ENCODE measurements around the gene LRRC7.

LRRC7 gene

GRCh38 chr1:69743146-69743545 lies 175.4 kb downstream of the LRRC7 start:
- no peak for TF ChIP-seq CTCF (IDR thresholded peaks at IDR 0.05; ENCODE audit: unreplicated experiment in 3 of 3)
- peak overlapping the region; percentile 66 to 96 (median 71) for H3K27ac Mint-ChIP-seq
- no peaks in the 10 kb centered on the region for H3K27me3 Mint-ChIP-seq (ENCODE audit: low read depth)
- H3K36me3 Mint-ChIP-seq (ENCODE audit: low read depth) = no peaks in the 10 kb centered on the region
- H3K4me3 Mint-ChIP-seq = peak overlapping the region in 1 of 3 experiments; percentile 1
- H3K4me1 Mint-ChIP-seq = peaks cover 25% of the 10 kb centered on the region
- no peaks in the 10 kb centered on the region for H3K9me3 Mint-ChIP-seq

GRCh38 chr1:69744381-69744780 lies 176.7 kb downstream of the LRRC7 start:
- H3K27ac Mint-ChIP-seq = no peak overlapping the region
- H3K27me3 Mint-ChIP-seq (ENCODE audit: low read depth) = no peaks in the 10 kb centered on the region
- no peaks in the 10 kb centered on the region for H3K36me3 Mint-ChIP-seq (ENCODE audit: low read depth)
- no peak for TF ChIP-seq CTCF (IDR thresholded peaks at IDR 0.05; ENCODE audit: unreplicated experiment in 3 of 3)
- H3K9me3 Mint-ChIP-seq = no peaks in the 10 kb centered on the region
- peaks cover 14% of the 10 kb centered on the region for H3K4me1 Mint-ChIP-seq
- H3K4me3 Mint-ChIP-seq = no peak overlapping the region

- H3K27ac Mint-ChIP-seq = no peak overlapping the region
- H3K4me1 Mint-ChIP-seq = peaks cover 7% of the 10 kb centered on the region
- TF ChIP-seq CTCF (IDR thresholded peaks at IDR 0.05; ENCODE audit: unreplicated experiment in 3 of 3) = no peak
- H3K4me3 Mint-ChIP-seq = no peak overlapping the region
- H3K27me3 Mint-ChIP-seq (ENCODE audit: low read depth) = no peaks in the 10 kb centered on the region
- H3K9me3 Mint-ChIP-seq = no peaks in the 10 kb centered on the region
- no peaks in the 10 kb centered on the region for H3K36me3 Mint-ChIP-seq (ENCODE audit: low read depth)
Measured at GRCh38 chr1:69747207-69747606, 179.5 kb downstream of the LRRC7 start.

- H3K9me3 Mint-ChIP-seq = no peaks in the 10 kb centered on the region
- H3K36me3 Mint-ChIP-seq (ENCODE audit: low read depth) = no peaks in the 10 kb centered on the region
- H3K4me3 Mint-ChIP-seq = no peak overlapping the region
- no peak for TF ChIP-seq CTCF (IDR thresholded peaks at IDR 0.05; ENCODE audit: unreplicated experiment in 3 of 3)
- no peaks in the 10 kb centered on the region for H3K27me3 Mint-ChIP-seq (ENCODE audit: low read depth)
- no peak overlapping the region for H3K27ac Mint-ChIP-seq
- no peaks in the 10 kb centered on the region for H3K4me1 Mint-ChIP-seq
Measured at GRCh38 chr1:69750638-69751037, 182.9 kb downstream of the LRRC7 start.

- no peaks in the 10 kb centered on the region for H3K27me3 Mint-ChIP-seq (ENCODE audit: low read depth)
Measured at GRCh38 chr1:69752831-69753230, 185.1 kb downstream of the LRRC7 start.

More at GRCh38 chr1:69752831-69753230, 185.1 kb downstream of the LRRC7 start:
- Mint-ChIP-seq H3K4me3 (no peak overlapping the region), H3K27ac (no peak overlapping the region), H3K4me1 (no peaks in the 10 kb centered on the region), H3K36me3 (ENCODE audit: low read depth) (no peaks in the 10 kb centered on the region), H3K9me3 (no peaks in the 10 kb centered on the region)
- TF ChIP-seq CTCF (IDR thresholded peaks at IDR 0.05; ENCODE audit: unreplicated experiment in 3 of 3) = no peak
